ENCODE results near the gene SAMD3.
"Not testable (repeated sequence)": the region's sequence is repeated elsewhere in the genome, so short reads cannot be mapped to it uniquely, and the experiment has no call there.

SAMD3 gene

DNA sequence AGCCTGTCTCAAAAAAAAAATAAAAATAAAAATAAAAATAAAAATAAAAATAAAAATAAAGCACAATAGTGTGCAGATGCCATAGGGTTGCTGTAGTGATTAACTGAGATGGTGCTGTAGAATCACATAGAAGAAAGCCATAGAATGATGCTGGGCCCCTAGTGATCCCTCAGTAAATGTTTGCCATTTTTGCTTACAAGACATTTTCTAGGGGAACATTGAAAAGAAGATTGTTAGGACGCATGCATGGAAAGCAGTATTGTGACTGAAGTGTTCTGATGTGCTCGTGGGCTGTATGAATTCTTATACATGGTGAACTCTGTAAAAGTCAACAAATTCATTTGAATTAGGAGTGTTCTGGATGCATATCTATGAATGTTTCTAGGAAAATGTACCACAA, 22.0 kb upstream of the SAMD3 start:
- no peak overlapping the region for H3K4me2 ChIP-seq (ENCODE audit: low read length)
- no peaks in the 10 kb centered on the region for H3K79me2 ChIP-seq (ENCODE audit: low read length)
- TF ChIP-seq EZH2phosphoT487 (IDR thresholded peaks at IDR 0.05; ENCODE audit: low read depth), result no peak
- TF ChIP-seq, protein P1, sequence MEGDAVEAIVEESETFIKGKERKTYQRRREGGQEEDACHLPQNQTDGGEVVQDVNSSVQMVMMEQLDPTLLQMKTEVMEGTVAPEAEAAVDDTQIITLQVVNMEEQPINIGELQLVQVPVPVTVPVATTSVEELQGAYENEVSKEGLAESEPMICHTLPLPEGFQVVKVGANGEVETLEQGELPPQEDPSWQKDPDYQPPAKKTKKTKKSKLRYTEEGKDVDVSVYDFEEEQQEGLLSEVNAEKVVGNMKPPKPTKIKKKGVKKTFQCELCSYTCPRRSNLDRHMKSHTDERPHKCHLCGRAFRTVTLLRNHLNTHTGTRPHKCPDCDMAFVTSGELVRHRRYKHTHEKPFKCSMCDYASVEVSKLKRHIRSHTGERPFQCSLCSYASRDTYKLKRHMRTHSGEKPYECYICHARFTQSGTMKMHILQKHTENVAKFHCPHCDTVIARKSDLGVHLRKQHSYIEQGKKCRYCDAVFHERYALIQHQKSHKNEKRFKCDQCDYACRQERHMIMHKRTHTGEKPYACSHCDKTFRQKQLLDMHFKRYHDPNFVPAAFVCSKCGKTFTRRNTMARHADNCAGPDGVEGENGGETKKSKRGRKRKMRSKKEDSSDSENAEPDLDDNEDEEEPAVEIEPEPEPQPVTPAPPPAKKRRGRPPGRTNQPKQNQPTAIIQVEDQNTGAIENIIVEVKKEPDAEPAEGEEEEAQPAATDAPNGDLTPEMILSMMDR (IDR thresholded peaks at IDR 0.05; ENCODE audit: low read depth, low read length), result no peak
- no peaks in the 10 kb centered on the region for H3K4me1 ChIP-seq (ENCODE audit: low read length)
- no peak overlapping the region for H2AFZ ChIP-seq (ENCODE audit: low read depth, low read length)
- no peaks in the 10 kb centered on the region for H3K9me3 ChIP-seq (ENCODE audit: insufficient read depth, low read length)
- H4K20me1 ChIP-seq (ENCODE audit: insufficient read depth, low read length), result no peaks in the 10 kb centered on the region
- H3K9ac ChIP-seq (ENCODE audit: low read length), result no peak overlapping the region
- H3K4me3 ChIP-seq (ENCODE audit: low read length), result no peak overlapping the region
- H3K27ac ChIP-seq (ENCODE audit: low read length), result no peak overlapping the region
- H3K36me3 ChIP-seq (replicated peaks; ENCODE audit: low read depth, low read length), result no peaks in the 10 kb centered on the region
- H3K27me3 ChIP-seq (ENCODE audit: low read depth, low read length), result no peaks in the 10 kb centered on the region

DNA sequence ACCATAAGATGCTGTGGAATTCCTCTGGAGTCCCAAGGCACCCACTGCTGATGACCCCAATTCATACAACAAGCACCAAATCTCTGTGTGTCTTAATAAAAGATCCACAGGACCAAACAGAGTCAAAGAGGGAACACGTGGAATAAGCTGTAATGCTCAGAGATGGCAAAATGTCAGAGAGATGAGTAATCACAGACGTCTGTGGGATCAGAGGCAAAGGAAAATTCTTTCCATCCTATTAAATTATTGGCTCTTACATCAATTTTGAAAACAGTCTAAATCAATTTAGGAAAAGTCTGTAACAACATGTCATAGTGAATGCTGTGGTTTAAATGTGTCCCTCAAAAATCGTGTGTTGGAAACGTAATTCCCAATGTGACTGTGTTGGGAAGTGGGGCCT, 17.5 kb upstream of the SAMD3 start:
- Histone ChIP-seq H4K20me1 (ENCODE audit: insufficient read depth, low read length) (no peaks in the 10 kb centered on the region), H3K27ac (ENCODE audit: low read length) (no peak overlapping the region), H3K4me3 (ENCODE audit: low read length) (no peak overlapping the region), H3K27me3 (ENCODE audit: low read depth, low read length) (no peaks in the 10 kb centered on the region), H3K4me2 (ENCODE audit: low read length) (no peak overlapping the region), H3K79me2 (ENCODE audit: low read length) (no peaks in the 10 kb centered on the region), H3K9ac (ENCODE audit: low read length) (no peak overlapping the region), H3K36me3 (replicated peaks; ENCODE audit: low read depth, low read length) (no peaks in the 10 kb centered on the region), H2AFZ (ENCODE audit: low read depth, low read length) (no peak overlapping the region), H3K9me3 (ENCODE audit: insufficient read depth, low read length) (no peaks in the 10 kb centered on the region), H3K4me1 (ENCODE audit: low read length) (no peaks in the 10 kb centered on the region)
- TF ChIP-seq EZH2phosphoT487 (IDR thresholded peaks at IDR 0.05; ENCODE audit: low read depth), result no peak
- TF ChIP-seq, protein P1 (IDR thresholded peaks at IDR 0.05; ENCODE audit: low read depth, low read length), result no peak

DNA sequence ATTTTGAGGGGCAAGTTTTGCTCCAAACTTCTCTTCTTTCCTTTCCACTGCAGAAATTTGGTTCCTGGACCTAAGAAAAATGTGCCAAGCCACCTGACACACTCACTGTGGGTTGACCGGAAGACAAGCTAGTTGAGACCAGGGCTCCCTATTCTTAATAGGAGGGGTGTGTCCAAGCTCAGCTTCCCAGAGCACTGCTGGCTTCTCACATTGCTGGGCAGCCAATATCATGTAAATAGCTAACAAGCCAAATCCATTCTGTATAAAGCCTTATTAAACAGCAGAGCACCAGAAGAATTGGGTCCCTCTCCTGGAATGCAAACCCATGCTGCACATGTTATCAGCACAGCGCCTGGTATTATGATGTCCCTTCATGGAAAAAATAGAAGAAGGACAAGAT, 17.0 kb upstream of the SAMD3 start:
- H3K9ac ChIP-seq (ENCODE audit: low read length), result no peak overlapping the region
- H3K4me1 ChIP-seq (ENCODE audit: low read length), result no peaks in the 10 kb centered on the region
- no peaks in the 10 kb centered on the region for H3K9me3 ChIP-seq (ENCODE audit: insufficient read depth, low read length)
- H3K27me3 ChIP-seq (ENCODE audit: low read depth, low read length), result no peaks in the 10 kb centered on the region
- no peak overlapping the region for H2AFZ ChIP-seq (ENCODE audit: low read depth, low read length)
- no peak overlapping the region for H3K4me3 ChIP-seq (ENCODE audit: low read length)
- TF ChIP-seq, protein P1 (IDR thresholded peaks at IDR 0.05; ENCODE audit: low read depth, low read length), result no peak
- TF ChIP-seq EZH2phosphoT487 (IDR thresholded peaks at IDR 0.05; ENCODE audit: low read depth), result no peak
- H3K27ac ChIP-seq (ENCODE audit: low read length), result no peak overlapping the region
- H3K79me2 ChIP-seq (ENCODE audit: low read length), result no peaks in the 10 kb centered on the region
- no peaks in the 10 kb centered on the region for H4K20me1 ChIP-seq (ENCODE audit: insufficient read depth, low read length)
- no peaks in the 10 kb centered on the region for H3K36me3 ChIP-seq (replicated peaks; ENCODE audit: low read depth, low read length)
- H3K4me2 ChIP-seq (ENCODE audit: low read length), result no peak overlapping the region

DNA sequence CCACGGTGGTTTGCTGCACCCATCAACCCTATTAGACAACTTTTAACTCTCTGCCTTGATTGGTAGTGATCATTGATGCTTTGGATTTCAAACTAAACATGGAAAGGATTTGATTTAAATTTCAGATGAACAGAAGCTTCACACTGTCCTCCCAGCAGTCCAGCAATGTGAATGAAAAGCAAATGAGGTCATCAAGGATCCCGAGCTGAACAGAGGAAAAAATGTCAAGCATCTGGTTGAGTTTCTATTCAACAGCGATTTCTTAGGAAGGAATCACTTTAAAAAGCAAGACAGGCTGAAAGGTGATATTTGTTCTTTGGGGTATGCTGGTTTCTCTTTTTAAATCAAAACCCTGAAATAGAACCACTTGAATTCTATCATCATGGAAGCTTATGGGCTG, 10.6 kb upstream of the SAMD3 start:
- Histone ChIP-seq H3K36me3 (replicated peaks; ENCODE audit: low read depth, low read length) (no peaks in the 10 kb centered on the region), H3K27me3 (ENCODE audit: low read depth, low read length) (no peaks in the 10 kb centered on the region), H4K20me1 (ENCODE audit: insufficient read depth, low read length) (no peaks in the 10 kb centered on the region), H2AFZ (ENCODE audit: low read depth, low read length) (no peak overlapping the region), H3K4me1 (ENCODE audit: low read length) (no peaks in the 10 kb centered on the region), H3K27ac (ENCODE audit: low read length) (no peak overlapping the region), H3K9me3 (ENCODE audit: insufficient read depth, low read length) (no peaks in the 10 kb centered on the region), H3K79me2 (ENCODE audit: low read length) (no peaks in the 10 kb centered on the region), H3K4me2 (ENCODE audit: low read length) (no peak overlapping the region), H3K9ac (ENCODE audit: low read length) (no peak overlapping the region), H3K4me3 (ENCODE audit: low read length) (no peak overlapping the region)
- TF ChIP-seq, protein P1 (IDR thresholded peaks at IDR 0.05; ENCODE audit: low read depth, low read length), result no peak
- no peak for TF ChIP-seq EZH2phosphoT487 (IDR thresholded peaks at IDR 0.05; ENCODE audit: low read depth)

DNA sequence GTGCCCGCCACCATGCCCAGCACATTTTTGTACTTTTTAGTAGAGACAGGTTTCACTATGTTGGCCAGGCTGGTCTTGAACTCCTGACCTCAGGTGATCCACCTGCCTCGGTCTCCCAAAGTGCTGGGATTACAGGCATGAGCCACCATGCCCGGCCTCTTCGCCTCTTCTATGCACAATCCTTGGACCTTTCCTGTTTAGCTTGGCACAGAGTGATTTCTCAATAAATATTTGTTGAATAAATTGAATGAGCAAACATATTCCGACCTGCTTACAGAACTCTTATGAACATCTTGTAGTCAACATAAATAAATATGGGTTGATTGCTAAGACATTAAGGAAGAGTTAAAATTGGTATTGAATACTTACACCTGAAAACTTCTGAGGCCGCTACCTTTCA, 7.8 kb upstream of the SAMD3 start:
- H3K4me1 ChIP-seq (ENCODE audit: low read length); H3K9ac ChIP-seq (ENCODE audit: low read length); H4K20me1 ChIP-seq (ENCODE audit: insufficient read depth, low read length); H3K4me3 ChIP-seq (ENCODE audit: low read length); H3K4me2 ChIP-seq (ENCODE audit: low read length); H3K79me2 ChIP-seq (ENCODE audit: low read length); H3K27ac ChIP-seq (ENCODE audit: low read length); H3K9me3 ChIP-seq (ENCODE audit: insufficient read depth, low read length); H2AFZ ChIP-seq (ENCODE audit: low read depth, low read length); H3K36me3 ChIP-seq (replicated peaks; ENCODE audit: low read depth, low read length); H3K27me3 ChIP-seq (ENCODE audit: low read depth, low read length): not testable (repeated sequence)
